MM.1S (cell line): ENCODE measurements around the gene NPAS1.

ENCODE experiments used
- DNase-seq: peaks from one replicate; pipeline ENCODE4 v3.0.0-alpha.2; 2015
- H2AFZ ChIP-seq: fragments of 300-600 bp; sonication (generic); 2 replicates; pipeline ENCODE4 v1.6.0; 2016; ENCODE audit warnings: antibody characterized with exemption, low read length
- H3F3A ChIP-seq: fragments of 300-600 bp; sonication (generic); 2 replicates; pipeline ENCODE4 v1.6.1; 2016; ENCODE audit warnings: mild to moderate bottlenecking, antibody characterized with exemption, low read length, moderate library complexity, mixed read lengths; ENCODE audit not compliant: insufficient read depth
- H3K27ac ChIP-seq: fragments of 300-600 bp; sonication (generic); 2 replicates; pipeline ENCODE4 v1.5.1; 2016; ENCODE audit warnings: mild to moderate bottlenecking, low read length
- H3K27me3 ChIP-seq: fragments of 300-600 bp; sonication (generic); replicated peaks from 2 replicates; pipeline ENCODE4 v1.6.0; 2016; ENCODE audit warnings: low read length; ENCODE audit not compliant: insufficient read depth
- H3K36me3 ChIP-seq: fragments of 300-600 bp; sonication (generic); replicated peaks from 2 replicates; pipeline ENCODE4 v1.6.1; 2016; ENCODE audit warnings: mild to moderate bottlenecking, low read length, mixed read lengths; ENCODE audit not compliant: insufficient read depth
- H3K4me1 ChIP-seq: fragments of 300-600 bp; sonication (generic); 2 replicates; pipeline ENCODE4 v1.6.1; 2016; ENCODE audit warnings: low read length, mixed read lengths
- H3K4me2 ChIP-seq: fragments of 300-600 bp; sonication (generic); 2 replicates; pipeline ENCODE4 v1.6.0; 2016; ENCODE audit warnings: low read depth, low read length
- H3K4me3 ChIP-seq: fragments of 300-600 bp; sonication (generic); 2 replicates; pipeline ENCODE4 v1.5.1; 2016; ENCODE audit warnings: low read length, mixed read lengths
- H3K79me2 ChIP-seq: fragments of 300-600 bp; sonication (generic); 2 replicates; pipeline ENCODE4 v1.6.1; 2016; ENCODE audit warnings: mixed run types, low read length, mixed read lengths
- H3K9ac ChIP-seq: fragments of 300-600 bp; sonication (generic); 2 replicates; pipeline ENCODE4 v1.6.1; 2016; ENCODE audit warnings: low read length, mixed read lengths
- H3K9me2 ChIP-seq: fragments of 300-600 bp; sonication (generic); replicated peaks from 2 replicates; pipeline ENCODE4 v1.6.1; 2016; ENCODE audit warnings: mild to moderate bottlenecking, low read length, mixed read lengths; ENCODE audit not compliant: insufficient read depth
- H3K9me3 ChIP-seq: fragments of 300-600 bp; sonication (generic); replicated peaks from 2 replicates; pipeline ENCODE4 v1.6.1; 2016; ENCODE audit warnings: mild to moderate bottlenecking, low read length, mixed read lengths; ENCODE audit not compliant: insufficient read depth
- H4K20me1 ChIP-seq: fragments of 300-600 bp; sonication (generic); 2 replicates; pipeline ENCODE4 v1.6.1; 2016; ENCODE audit warnings: mild to moderate bottlenecking, low read length, moderate library complexity, mixed read lengths; ENCODE audit not compliant: insufficient read depth
- CTCF ChIP-seq: fragments of 300-600 bp; sonication (generic); IDR thresholded peaks from 2 replicates; pipeline ENCODE4 v1.5.1; 2016; ENCODE audit warnings: antibody characterized with exemption, low read length, mixed read lengths
- EZH2 ChIP-seq: fragments of 300-600 bp; sonication (generic); optimal IDR thresholded peaks from 2 replicates; pipeline ENCODE3; 2017; ENCODE audit warnings: low read depth, mild to moderate bottlenecking, antibody characterized with exemption, low read length, mixed read lengths
- EZH2phosphoT487 ChIP-seq: fragments of 300-600 bp; sonication (generic); IDR thresholded peaks from 2 replicates; pipeline ENCODE4 v1.6.1; 2018; ENCODE audit warnings: antibody characterized with exemption, low read length

The NPAS1 gene

GRCh38 chr19:47066376-47067214 lies 47.0 kb downstream of the NPAS1 start:
- H3F3A ChIP-seq: no peaks in the 10 kb centered on the region
- no peaks in the 10 kb centered on the region for H3K36me3 ChIP-seq
- no peak for DNase-seq
- H3K79me2 ChIP-seq: peaks cover 6% of the 10 kb centered on the region; the same call in 1 of the 2 replicates
- H3K4me1 ChIP-seq: no peaks in the 10 kb centered on the region
- no peaks in the 10 kb centered on the region for H4K20me1 ChIP-seq
- H2AFZ ChIP-seq: no peak overlapping the region
- H3K9me2 ChIP-seq: no peaks in the 10 kb centered on the region
- H3K4me3 ChIP-seq: no peak overlapping the region
- H3K27me3 ChIP-seq: no peaks in the 10 kb centered on the region
- no peak overlapping the region for H3K9ac ChIP-seq
- no peak overlapping the region for H3K27ac ChIP-seq
- no peak overlapping the region for H3K4me2 ChIP-seq
- no peak for TF ChIP-seq CTCF
- no peak for TF ChIP-seq EZH2phosphoT487
- no peak for TF ChIP-seq EZH2
- H3K9me3 ChIP-seq: no peaks in the 10 kb centered on the region

- H3K9ac ChIP-seq: no peak overlapping the region
- H3K27ac ChIP-seq: no peak overlapping the region
- H2AFZ ChIP-seq: no peak overlapping the region
- TF ChIP-seq EZH2phosphoT487 (no peak), EZH2 (no peak), CTCF (no peak)
- no peaks in the 10 kb centered on the region for H3K9me2 ChIP-seq
- H3K9me3 ChIP-seq: no peaks in the 10 kb centered on the region
- H3K27me3 ChIP-seq: no peaks in the 10 kb centered on the region
- H3K4me1 ChIP-seq: no peaks in the 10 kb centered on the region
- no peak overlapping the region for H3K4me2 ChIP-seq
- no peaks in the 10 kb centered on the region for H3F3A ChIP-seq
- DNase-seq: no peak
- no peaks in the 10 kb centered on the region for H4K20me1 ChIP-seq
- no peaks in the 10 kb centered on the region for H3K36me3 ChIP-seq
- H3K79me2 ChIP-seq: peaks cover 6% of the 10 kb centered on the region; the same call in 1 of the 2 replicates
- no peak overlapping the region for H3K4me3 ChIP-seq
Observed at GRCh38 chr19:47067215-47067847, 47.7 kb downstream of the NPAS1 start.

GRCh38 chr19:47068246-47068645 lies 48.6 kb downstream of the NPAS1 start:
- Histone ChIP-seq H3K27ac (no peak overlapping the region), H3K79me2 (peaks cover 6% of the 10 kb centered on the region; the same call in 1 of the 2 replicates), H3K9me2 (no peaks in the 10 kb centered on the region), H3K4me3 (no peak overlapping the region), H3K4me1 (no peaks in the 10 kb centered on the region), H4K20me1 (no peaks in the 10 kb centered on the region), H3K9ac (no peak overlapping the region), H3K27me3 (no peaks in the 10 kb centered on the region), H3K36me3 (no peaks in the 10 kb centered on the region), H3K4me2 (no peak overlapping the region), H3K9me3 (no peaks in the 10 kb centered on the region), H3F3A (no peaks in the 10 kb centered on the region), H2AFZ (no peak overlapping the region)
- DNase-seq: no peak
- TF ChIP-seq CTCF: no peak
